Activated CD8-positive, alpha-beta T cell treated with anti-CD3 and anti-CD28 coated beads for 36 hours (primary cell): ENCODE data around the gene ALKBH5. TPM values are rescaled to one million over a fixed set of nuclear protein-coding genes. Genes with fewer than 3 reads are reported as not detected.

ENCODE experiments used
- ATAC-seq: fragments of 200-7000 bp; cut with Tn5 transposase; one replicate; pipeline ENCODE4 v1.10.0; 2021; ENCODE audit warnings: mild to moderate bottlenecking, moderate library complexity
- CTCF ChIA-PET: fragments of 350-600 bp; sonication (Branson Sonifier 250); formaldehyde crosslinking; loops from one replicate; lab custom pipeline; 2021; ENCODE audit warnings: antibody characterized with exemption; lab: Charles Lee
- POLR2A ChIA-PET: fragments of 350-600 bp; sonication (Branson Sonifier 250); formaldehyde crosslinking; loops from one replicate; lab custom pipeline; 2021; ENCODE audit warnings: antibody characterized with exemption; lab: Charles Lee
- DNase-seq: peaks from one replicate; pipeline ENCODE4 v3.0.0-alpha.2; 2020
- H3K27ac Mint-ChIP-seq: one replicate; pipeline ENCODE4 v1.8.0; 2021; ENCODE audit warnings: mild to moderate bottlenecking, mixed read lengths
- H3K27me3 Mint-ChIP-seq: one replicate; pipeline ENCODE4 v1.8.0; 2021; ENCODE audit warnings: mixed read lengths
- H3K36me3 Mint-ChIP-seq: one replicate; pipeline ENCODE4 v1.8.0; 2021; ENCODE audit warnings: low read depth, mixed read lengths
- H3K4me1 Mint-ChIP-seq: one replicate; pipeline ENCODE4 v1.8.0; 2021; ENCODE audit warnings: low read depth, mixed read lengths
- H3K4me3 Mint-ChIP-seq: one replicate; pipeline ENCODE4 v1.8.0; 2021; ENCODE audit warnings: mild to moderate bottlenecking, moderate library complexity, mixed read lengths
- H3K9me3 Mint-ChIP-seq: one replicate; pipeline ENCODE4 v1.8.0; 2021; ENCODE audit warnings: mixed read lengths
- CTCF ChIP-seq: fragments of 200-600 bp; IDR thresholded peaks from one replicate; pipeline ENCODE4 v1.8.0; 2022; ENCODE audit warnings: antibody characterized with exemption, mild to moderate bottlenecking
- intact Hi-C: fragments of 100-400 bp; cut with micrococcal nuclease; formaldehyde crosslinking; loops from one replicate; pipeline ENCODE4 v1.10.0; 2022
- total RNA-seq, 2 experiments: library from RNA; stranded (reverse); gene quantifications; one replicate each; pipeline ENCODE4 v1.2.3, GENCODE V29; 2021

ALKBH5 gene
- total RNA-seq, 2 experiments from 2014 or later: 213 to 217 TPM

GRCh38 chr17:18253187-18253884, 69.7 kb downstream of the ALKBH5 start:
- DNase-seq (no peak), ATAC-seq (no peak)
- ChIA-PET CTCF (interaction anchor here (1.0 kb wide), 1 partner anchor 12 kb away, joined by 3 read pairs; no protein-coding TSS in a partner anchor), POLR2A (interaction anchor here (1.2 kb wide), 1 partner anchor 10 kb away, joined by 4 read pairs; no protein-coding TSS in a partner anchor)
- no peaks in the 10 kb centered on the region for H3K27me3 Mint-ChIP-seq
- intact Hi-C loops: no loop called here
- H3K27ac Mint-ChIP-seq: no peak overlapping the region
- no peak overlapping the region for H3K4me3 Mint-ChIP-seq
- H3K4me1 Mint-ChIP-seq: peaks cover 18% of the 10 kb centered on the region
- H3K9me3 Mint-ChIP-seq: no peaks in the 10 kb centered on the region
- no peak for TF ChIP-seq CTCF
- peaks cover 18% of the 10 kb centered on the region for H3K36me3 Mint-ChIP-seq

GRCh38 chr17:18253947-18254821, 70.6 kb downstream of the ALKBH5 start:
- H3K27me3 Mint-ChIP-seq: no peaks in the 10 kb centered on the region
- ATAC-seq (no peak), DNase-seq (no peak)
- TF ChIP-seq CTCF: no peak
- intact Hi-C loops: no loop called here
- H3K4me1 Mint-ChIP-seq: peaks cover 22% of the 10 kb centered on the region
- CTCF ChIA-PET: interaction anchor here (1.7 to 2.3 kb wide), 2 partner anchors 37 to 38 kb away, joined by 4 to 5 read pairs; no protein-coding TSS in a partner anchor
- no peaks in the 10 kb centered on the region for H3K9me3 Mint-ChIP-seq
- H3K4me3 Mint-ChIP-seq: no peak overlapping the region
- POLR2A ChIA-PET: interaction anchor here (0.8 to 1.8 kb wide), 4 partner anchors 9 to 27 kb away, joined by 3 to 4 read pairs (median 4); no protein-coding TSS in a partner anchor
- peaks cover 18% of the 10 kb centered on the region for H3K36me3 Mint-ChIP-seq
- H3K27ac Mint-ChIP-seq: no peak overlapping the region

DNA sequence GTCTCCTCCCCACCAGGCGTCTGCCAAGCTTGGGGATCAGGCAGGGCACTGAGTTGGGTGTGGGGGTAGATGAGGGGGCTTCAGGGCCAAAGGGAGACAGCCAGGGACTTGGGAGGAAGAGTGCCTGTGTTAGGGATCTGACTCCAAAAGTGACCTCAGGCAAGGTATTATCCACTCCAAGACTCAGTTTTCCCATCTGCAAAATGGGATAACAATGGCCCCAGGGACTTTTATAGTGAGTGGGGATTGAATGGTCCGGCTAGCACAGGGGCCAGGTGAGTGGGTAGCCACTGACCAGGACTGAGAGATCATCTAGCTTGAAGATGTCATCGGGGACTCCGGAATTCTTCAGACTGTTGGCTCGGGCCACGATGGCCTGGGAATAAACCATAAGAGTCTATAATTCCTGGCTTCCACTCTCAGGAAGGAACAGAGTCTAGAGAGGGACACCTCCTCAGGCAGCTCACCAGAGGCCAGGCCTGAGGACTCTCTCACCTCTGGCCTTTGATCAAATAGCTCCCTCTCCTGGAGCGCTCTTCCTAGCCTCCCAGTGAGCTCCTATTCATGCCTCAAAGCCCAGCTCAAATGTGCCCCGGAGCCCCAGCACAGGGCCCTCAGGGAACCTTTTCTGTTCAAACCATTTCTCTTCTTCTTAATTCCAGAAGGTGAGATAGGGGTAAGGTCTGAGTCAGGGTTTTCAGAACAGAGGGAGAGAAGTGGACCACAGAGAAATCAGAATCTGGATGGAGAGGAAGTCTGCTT, 71.4 kb downstream of the ALKBH5 start:
- ATAC-seq (no peak), DNase-seq (no peak)
- no peak overlapping the region for H3K4me3 Mint-ChIP-seq
- peaks cover 28% of the 10 kb centered on the region for H3K4me1 Mint-ChIP-seq
- H3K27ac Mint-ChIP-seq: no peak overlapping the region
- H3K9me3 Mint-ChIP-seq: no peaks in the 10 kb centered on the region
- CTCF ChIA-PET: interaction anchor here (1.7 to 2.3 kb wide), 2 partner anchors 37 to 39 kb away, joined by 4 to 5 read pairs; no protein-coding TSS in a partner anchor
- H3K36me3 Mint-ChIP-seq: peaks cover 17% of the 10 kb centered on the region
- H3K27me3 Mint-ChIP-seq: no peaks in the 10 kb centered on the region
- TF ChIP-seq CTCF: no peak
- POLR2A ChIA-PET: interaction anchor here (0.8 to 1.8 kb wide), 5 partner anchors 7 to 32 kb away, joined by 3 to 4 read pairs (median 3); no protein-coding TSS in a partner anchor
- intact Hi-C loops: no loop called here

DNA sequence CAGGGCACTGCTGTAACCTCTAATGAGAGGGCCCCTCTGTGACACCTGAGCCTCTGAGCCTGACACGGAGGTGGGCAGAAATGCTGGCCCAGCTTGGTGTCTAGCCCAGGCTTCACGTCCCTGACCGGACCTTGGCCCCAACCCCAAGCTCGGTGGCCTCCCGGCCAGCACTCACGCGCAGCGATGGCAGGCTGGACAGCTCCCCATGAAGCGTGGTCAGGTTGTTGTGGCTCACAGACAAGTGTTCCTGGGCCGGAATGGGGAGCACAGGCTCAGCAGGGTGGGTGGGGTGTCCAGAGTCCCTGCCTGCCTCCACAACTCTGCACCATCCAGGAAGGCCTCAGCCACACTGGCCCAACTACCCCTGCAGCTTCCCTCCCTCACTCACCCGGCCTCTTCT, 72.7 kb downstream of the ALKBH5 start:
- POLR2A ChIA-PET: interaction anchor here (0.6 to 1.8 kb wide), 5 partner anchors 9 to 33 kb away, joined by 3 to 4 read pairs (median 3); no protein-coding TSS in a partner anchor
- no peak for TF ChIP-seq CTCF
- Mint-ChIP-seq H3K36me3 (peaks cover 12% of the 10 kb centered on the region), H3K9me3 (no peaks in the 10 kb centered on the region), H3K4me1 (peaks cover 29% of the 10 kb centered on the region), H3K27ac (peak overlapping the region; percentile 30), H3K4me3 (no peak overlapping the region), H3K27me3 (no peaks in the 10 kb centered on the region)
- intact Hi-C loops: no loop called here
- CTCF ChIA-PET: interaction anchor here (2.3 kb wide), 1 partner anchor 39 kb away, joined by 5 read pairs; no protein-coding TSS in a partner anchor
- ATAC-seq (no peak), DNase-seq (no peak)
